NCI-H2171 (cell line): Measurements from ENCODE around the gene C1QTNF6.

Experiments used
- DNase-seq: peaks from one replicate; lab custom pipeline; 2025; lab: John Stamatoyannopoulos, UW

Gene C1QTNF6

GRCh38 chr22:37190262-37190780, 2.3 kb upstream of the C1QTNF6 start:
- DNase-seq: no peak

GRCh38 chr22:37188901-37189466, 937 bp upstream of the C1QTNF6 start:
- DNase-seq: peak; percentile 9

GRCh38 chr22:37187552-37187890, 526 bp downstream of the C1QTNF6 start:
- DNase-seq: no peak

GRCh38 chr22:37186997-37187522, 987 bp downstream of the C1QTNF6 start:
- DNase-seq: no peak

GRCh38 chr22:37186228-37186996, 1.6 kb downstream of the C1QTNF6 start:
- DNase-seq: no peak

GRCh38 chr22:37185646-37186227, 2.3 kb downstream of the C1QTNF6 start:
- no peak for DNase-seq

GRCh38 chr22:37184816-37185541, 3.1 kb downstream of the C1QTNF6 start:
- no peak for DNase-seq

GRCh38 chr22:37184380-37184755, 3.7 kb downstream of the C1QTNF6 start:
- DNase-seq: no peak

GRCh38 chr22:37183432-37184379, 4.3 kb downstream of the C1QTNF6 start:
- no peak for DNase-seq

- DNase-seq: no peak
Measured at GRCh38 chr22:37182949-37183245, 5.2 kb downstream of the C1QTNF6 start.

GRCh38 chr22:37182101-37182948, 5.7 kb downstream of the C1QTNF6 start:
- no peak for DNase-seq

GRCh38 chr22:37181681-37182080, 6.4 kb downstream of the C1QTNF6 start:
- DNase-seq: no peak

- DNase-seq: no peak
Measured at GRCh38 chr22:37180531-37181231, 7.4 kb downstream of the C1QTNF6 start.

GRCh38 chr22:37179622-37180420, 8.2 kb downstream of the C1QTNF6 start:
- DNase-seq: no peak

- DNase-seq: no peak
Measured at GRCh38 chr22:37179126-37179470, 8.9 kb downstream of the C1QTNF6 start.

GRCh38 chr22:37178350-37179125, 9.5 kb downstream of the C1QTNF6 start:
- no peak for DNase-seq

GRCh38 chr22:37177755-37178154, 10.3 kb downstream of the C1QTNF6 start:
- DNase-seq: no peak

- DNase-seq: no peak
Measured at GRCh38 chr22:37177221-37177620, 10.8 kb downstream of the C1QTNF6 start.
